Mesendoderm (in vitro differentiated cells): ENCODE data around the gene PRR15L.

Experiments
- DNase-seq: peaks from one replicate; pipeline ENCODE4 v3.0.0; 2013
- H2AK5ac ChIP-seq: 2 replicates; pipeline ENCODE4 v1.6.1; 2013; ENCODE audit warnings: low read length, inconsistent platforms
- H2BK120ac ChIP-seq: 2 replicates; pipeline ENCODE4 v1.6.1; 2013; ENCODE audit warnings: low read depth, mild to moderate bottlenecking, low read length, moderate library complexity, mixed read lengths
- H2BK15ac ChIP-seq: replicated peaks from 2 replicates; pipeline ENCODE4 v1.6.1; 2013; ENCODE audit warnings: low read depth, mild to moderate bottlenecking, moderate library complexity
- H2BK5ac ChIP-seq: 2 replicates; pipeline ENCODE4 v1.6.1; 2013; ENCODE audit warnings: low read length, inconsistent platforms
- H3K18ac ChIP-seq: 2 replicates; pipeline ENCODE4 v1.6.1; 2013; ENCODE audit warnings: mild to moderate bottlenecking, low read length, mixed read lengths
- H3K23ac ChIP-seq: one replicate; pipeline ENCODE4 v1.6.1; 2013; ENCODE audit warnings: low read length
- H3K27ac ChIP-seq: 2 replicates; pipeline ENCODE4 v1.5.1; 2013; ENCODE audit warnings: low read depth, mild to moderate bottlenecking, inconsistent platforms, low read length, moderate library complexity
- H3K27me3 ChIP-seq: 2 replicates; pipeline ENCODE4 v1.6.1; 2013; ENCODE audit warnings: low read length, control low read depth, mild to moderate bottlenecking, inconsistent platforms; ENCODE audit not compliant: insufficient read depth, poor library complexity
- H3K36me3 ChIP-seq: 2 replicates; pipeline ENCODE4 v1.6.1; 2013; ENCODE audit warnings: low read length, inconsistent platforms; ENCODE audit not compliant: control insufficient read depth, insufficient read depth
- H3K4ac ChIP-seq: one replicate; pipeline ENCODE4 v1.6.1; 2013; ENCODE audit warnings: low read depth, mild to moderate bottlenecking, low read length, moderate library complexity
- H3K4me1 ChIP-seq: 2 replicates; pipeline ENCODE4 v1.6.1; 2013; ENCODE audit warnings: low read depth, low read length, inconsistent platforms; ENCODE audit not compliant: control insufficient read depth
- H3K4me2 ChIP-seq: 2 replicates; pipeline ENCODE4 v1.6.1; 2013; ENCODE audit warnings: low read length
- H3K4me3 ChIP-seq: 2 replicates; pipeline ENCODE4 v1.5.1; 2013; ENCODE audit warnings: mild to moderate bottlenecking, low read length
- H3K56ac ChIP-seq: one replicate; pipeline ENCODE4 v1.6.1; 2013; ENCODE audit warnings: low read length
- H3K79me1 ChIP-seq: 2 replicates; pipeline ENCODE4 v1.6.1; 2013; ENCODE audit warnings: low read length, inconsistent platforms
- H3K79me2 ChIP-seq: 2 replicates; pipeline ENCODE4 v1.6.1; 2013; ENCODE audit warnings: mild to moderate bottlenecking, low read length; ENCODE audit not compliant: control insufficient read depth, insufficient read depth
- H3K9ac ChIP-seq: 2 replicates; pipeline ENCODE4 v1.6.1; 2013; ENCODE audit warnings: low read length, inconsistent platforms
- H4K5ac ChIP-seq: one replicate; pipeline ENCODE4 v1.6.1; 2013; ENCODE audit warnings: low read length
- H4K8ac ChIP-seq: one replicate; pipeline ENCODE4 v1.6.1; 2013; ENCODE audit warnings: low read depth, mild to moderate bottlenecking, control low read depth, low read length, moderate library complexity
- WGBS: extraction: QIAGEN DNeasy Blood & Tissue Kit; methylation state at CpG from one replicate; pipeline ENCODE4 v1.1.7; 2013; ENCODE audit warnings: low lambda C conversion rate, missing lambda C conversion rate; ENCODE audit not compliant: insufficient coverage; ENCODE audit errors: extremely low coverage; 5-methylcytosine and 5-hydroxymethylcytosine counted together

Gene PRR15L

GRCh38 chr17:47996201-47996600 lies 38.5 kb upstream of the PRR15L start:
- Histone ChIP-seq H3K18ac (no peak overlapping the region), H2BK5ac (no peak overlapping the region), H2BK120ac (no peak overlapping the region), H3K36me3 (no peaks in the 10 kb centered on the region), H3K27me3 (no peaks in the 10 kb centered on the region), H3K9ac (no peak overlapping the region), H3K56ac (peak overlapping the region; percentile 32), H3K23ac (peak overlapping the region; percentile 39), H3K4me1 (peaks cover 13% of the 10 kb centered on the region), H3K4me3 (no peak overlapping the region), H4K8ac (no peak overlapping the region), H3K79me1 (no peaks in the 10 kb centered on the region), H3K4me2 (no peak overlapping the region), H3K4ac (no peak overlapping the region), H3K79me2 (no peaks in the 10 kb centered on the region), H2BK15ac (no peak overlapping the region), H4K5ac (no peak overlapping the region), H3K27ac (no peak overlapping the region), H2AK5ac (no peak overlapping the region)
- DNase-seq, result no peak
- no CpG with 5 or more reads among the region's 9 CpGs for WGBS

DNA sequence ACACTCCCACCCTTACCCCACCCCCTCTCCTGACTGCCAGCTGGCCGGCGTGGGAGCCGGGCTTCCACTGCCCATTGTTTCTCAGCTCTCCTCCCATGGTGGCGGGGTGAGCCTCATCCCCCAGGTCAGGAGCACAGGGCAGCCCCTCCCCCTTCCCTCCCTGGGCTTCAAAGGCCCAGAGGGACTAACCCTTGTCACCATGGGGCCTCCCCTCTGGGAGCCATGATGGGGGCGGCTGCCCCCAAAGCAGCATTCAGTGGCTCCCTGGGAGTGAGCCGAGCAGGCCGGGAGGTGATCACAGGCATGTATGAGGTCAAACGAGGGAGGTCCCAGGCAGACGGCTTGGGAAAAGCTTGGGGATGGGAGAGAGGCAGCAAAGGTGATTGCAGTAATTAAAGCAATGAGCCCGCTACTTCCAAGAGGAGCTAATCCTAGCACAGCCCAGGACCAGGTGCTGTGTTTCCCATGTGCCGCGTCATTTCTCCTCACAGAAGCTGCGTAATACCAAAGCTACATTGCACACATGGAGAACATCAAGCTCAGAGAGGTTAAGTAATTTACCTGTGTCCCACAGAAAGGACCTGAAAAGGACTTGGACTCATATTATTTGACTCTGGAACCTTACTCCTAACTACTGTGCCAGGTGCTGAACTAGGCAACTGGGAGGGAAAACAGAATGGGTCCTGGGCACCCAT lies 37.7 kb upstream of the PRR15L start:
- Histone ChIP-seq H3K27me3 (no peaks in the 10 kb centered on the region), H3K4me2 (no peak overlapping the region), H4K5ac (no peak overlapping the region), H2BK15ac (no peak overlapping the region), H4K8ac (no peak overlapping the region), H3K4me3 (no peak overlapping the region), H3K56ac (peak overlapping the region; percentile 54), H3K18ac (no peak overlapping the region), H3K4ac (no peak overlapping the region), H2AK5ac (no peak overlapping the region), H3K79me2 (no peaks in the 10 kb centered on the region), H2BK120ac (no peak overlapping the region), H3K27ac (no peak overlapping the region), H3K79me1 (no peaks in the 10 kb centered on the region), H3K9ac (no peak overlapping the region), H3K36me3 (no peaks in the 10 kb centered on the region), H3K4me1 (peaks cover 16% of the 10 kb centered on the region), H3K23ac (peak overlapping the region; percentile 73), H2BK5ac (no peak overlapping the region)
- DNase-seq, result peak; percentile 33
- no CpG with 5 or more reads among the region's 13 CpGs for WGBS

DNA sequence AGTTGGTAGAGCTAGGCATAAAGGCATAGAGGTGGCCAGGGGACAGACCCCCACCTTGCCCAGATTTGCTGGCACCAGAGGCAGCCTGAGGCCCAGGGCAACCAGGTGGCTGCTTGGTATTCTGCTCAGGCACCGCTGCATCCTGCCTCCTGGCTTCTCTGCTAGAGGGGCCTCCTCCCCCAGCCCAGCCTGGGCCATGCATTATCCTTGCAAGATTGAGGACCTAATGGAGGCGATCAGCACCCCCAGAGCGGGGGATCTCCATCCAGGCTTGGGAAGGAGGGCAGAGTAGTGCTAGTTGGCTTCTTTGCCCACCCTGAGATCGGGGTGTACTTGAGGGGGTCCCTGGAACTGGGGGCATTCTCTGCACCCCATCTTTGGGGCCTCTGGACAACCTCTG lies 37.0 kb upstream of the PRR15L start:
- Histone ChIP-seq H3K79me1 (no peaks in the 10 kb centered on the region), H3K4ac (peak overlapping the region; percentile 41), H3K27ac (no peak overlapping the region), H4K5ac (no peak overlapping the region), H3K79me2 (no peaks in the 10 kb centered on the region), H3K9ac (no peak overlapping the region), H2AK5ac (no peak overlapping the region), H3K36me3 (no peaks in the 10 kb centered on the region), H3K56ac (peak overlapping the region; percentile 71), H3K4me3 (no peak overlapping the region), H2BK120ac (no peak overlapping the region), H3K18ac (no peak overlapping the region), H4K8ac (no peak overlapping the region), H2BK5ac (no peak overlapping the region), H2BK15ac (no peak overlapping the region), H3K4me1 (peaks cover 18% of the 10 kb centered on the region), H3K4me2 (no peak overlapping the region), H3K23ac (no peak overlapping the region), H3K27me3 (no peaks in the 10 kb centered on the region)
- no CpG with 5 or more reads among the region's 4 CpGs for WGBS
- DNase-seq, result no peak

DNA sequence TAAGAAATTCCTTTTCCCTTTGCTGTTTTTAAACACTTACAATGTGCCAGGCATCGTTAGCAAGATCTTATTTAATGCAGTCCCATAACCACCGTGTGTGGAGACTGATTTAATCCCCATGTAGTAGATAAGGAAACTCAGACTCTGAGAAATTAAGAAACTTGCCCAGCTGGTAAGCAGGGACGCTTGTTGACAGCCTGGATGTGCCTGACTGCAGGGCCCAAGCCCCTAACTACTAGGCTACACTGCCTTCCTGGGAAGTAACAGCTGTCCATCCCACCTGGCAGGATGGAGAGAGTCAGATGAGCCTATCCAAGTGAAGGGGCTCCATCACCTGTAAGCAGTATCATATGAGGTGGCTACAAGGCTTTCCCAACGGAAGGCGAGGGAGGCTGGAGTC lies 36.3 kb upstream of the PRR15L start:
- Histone ChIP-seq H2BK5ac (no peak overlapping the region), H3K36me3 (no peaks in the 10 kb centered on the region), H4K8ac (no peak overlapping the region), H3K18ac (no peak overlapping the region), H3K4ac (no peak overlapping the region), H2BK120ac (no peak overlapping the region), H4K5ac (no peak overlapping the region), H3K56ac (no peak overlapping the region), H3K4me1 (peaks cover 22% of the 10 kb centered on the region), H3K9ac (no peak overlapping the region), H3K27me3 (no peaks in the 10 kb centered on the region), H2BK15ac (no peak overlapping the region), H3K79me1 (no peaks in the 10 kb centered on the region), H3K27ac (no peak overlapping the region), H3K79me2 (no peaks in the 10 kb centered on the region), H3K4me2 (no peak overlapping the region), H3K23ac (no peak overlapping the region), H2AK5ac (no peak overlapping the region), H3K4me3 (no peak overlapping the region)
- WGBS, result no CpG with 5 or more reads among the region's 5 CpGs
- DNase-seq, result no peak

GRCh38 chr17:47993031-47993564 lies 35.4 kb upstream of the PRR15L start:
- H3K9ac ChIP-seq, result no peak overlapping the region
- H3K4me2 ChIP-seq, result no peak overlapping the region
- H3K79me2 ChIP-seq, result no peaks in the 10 kb centered on the region
- H3K4me3 ChIP-seq, result no peak overlapping the region
- H2AK5ac ChIP-seq, result no peak overlapping the region
- H3K27ac ChIP-seq, result no peak overlapping the region
- no peak overlapping the region for H4K5ac ChIP-seq
- H2BK15ac ChIP-seq, result no peak overlapping the region
- no peaks in the 10 kb centered on the region for H3K36me3 ChIP-seq
- DNase-seq, result no peak
- no peak overlapping the region for H3K18ac ChIP-seq
- no CpG with 5 or more reads among the region's 9 CpGs for WGBS
- H3K23ac ChIP-seq, result no peak overlapping the region
- no peak overlapping the region for H4K8ac ChIP-seq
- no peak overlapping the region for H2BK5ac ChIP-seq
- H3K27me3 ChIP-seq, result no peaks in the 10 kb centered on the region
- peaks cover 23% of the 10 kb centered on the region for H3K4me1 ChIP-seq
- H3K56ac ChIP-seq, result no peak overlapping the region
- H3K4ac ChIP-seq, result no peak overlapping the region
- H2BK120ac ChIP-seq, result no peak overlapping the region
- H3K79me1 ChIP-seq, result no peaks in the 10 kb centered on the region

DNA sequence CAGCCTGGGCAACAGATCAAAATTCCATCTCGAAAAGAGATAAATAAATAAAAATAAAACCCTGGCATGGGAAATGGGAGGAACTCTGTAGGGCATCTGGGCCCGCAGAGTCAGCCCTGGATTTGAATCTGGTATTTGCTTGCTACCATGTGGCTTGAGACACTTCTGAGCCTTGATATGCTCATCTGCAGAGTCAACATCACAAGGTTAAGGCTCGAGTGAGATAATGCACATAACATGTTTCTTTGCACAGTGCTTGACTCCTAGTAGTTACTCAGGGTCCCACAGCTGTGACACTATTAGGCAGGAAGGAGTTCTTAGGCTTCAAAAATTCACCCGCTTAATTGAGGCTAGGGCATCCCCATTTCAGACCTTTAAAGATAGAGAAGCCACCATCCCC lies 34.5 kb upstream of the PRR15L start:
- Histone ChIP-seq H3K18ac (no peak overlapping the region), H2AK5ac (no peak overlapping the region), H3K79me2 (no peaks in the 10 kb centered on the region), H3K4me3 (no peak overlapping the region), H3K27me3 (no peaks in the 10 kb centered on the region), H3K23ac (no peak overlapping the region), H3K4me2 (no peak overlapping the region), H3K4ac (no peak overlapping the region), H3K56ac (peak overlapping the region; percentile 30), H2BK120ac (no peak overlapping the region), H4K5ac (no peak overlapping the region), H2BK15ac (no peak overlapping the region), H3K79me1 (no peaks in the 10 kb centered on the region), H3K9ac (no peak overlapping the region), H3K27ac (no peak overlapping the region), H4K8ac (no peak overlapping the region), H3K4me1 (peaks cover 27% of the 10 kb centered on the region), H3K36me3 (no peaks in the 10 kb centered on the region), H2BK5ac (no peak overlapping the region)
- WGBS, result no CpG with 5 or more reads among the region's 4 CpGs
- no peak for DNase-seq
